ENCODE data around the gene C18orf32.
"Not testable (repeated sequence)": the region's sequence is repeated elsewhere in the genome, so short reads cannot be mapped to it uniquely, and the experiment has no call there.

Gene C18orf32

DNA sequence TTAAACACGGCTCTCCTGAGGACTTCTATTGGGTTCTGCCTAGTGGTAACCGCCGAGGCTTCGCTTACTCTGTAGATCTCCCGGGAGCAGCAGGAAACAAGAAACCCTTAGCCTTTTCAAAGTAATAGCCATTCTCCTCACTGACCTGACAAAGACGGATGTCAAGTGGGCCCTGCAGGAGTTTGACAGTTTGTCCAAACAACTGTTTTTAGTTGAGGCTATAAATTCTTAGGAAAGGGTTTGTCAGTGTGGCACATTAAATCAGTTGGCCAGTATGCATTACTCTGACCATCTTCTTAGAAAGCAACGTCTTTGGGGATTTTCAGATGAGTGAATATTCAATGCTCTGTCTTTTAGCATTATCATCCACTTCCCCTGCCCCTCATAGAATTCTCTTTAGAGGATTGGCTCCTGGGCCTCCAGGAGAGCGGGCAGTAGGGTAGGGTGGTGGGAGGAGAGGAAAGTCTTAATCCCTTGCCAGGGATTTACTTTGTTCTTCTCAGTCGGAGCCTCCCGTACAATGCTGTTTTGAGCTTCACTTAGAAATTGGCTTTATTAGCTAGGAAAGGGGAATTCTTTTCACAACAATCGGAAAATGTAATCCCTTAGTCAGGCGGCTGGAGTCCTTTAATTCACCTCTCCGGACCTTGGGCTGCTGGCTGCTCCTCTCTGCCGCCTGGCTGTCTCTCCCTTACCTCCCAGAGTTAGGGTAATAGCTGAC, 13.3 kb upstream of the C18orf32 start:
- DNase-seq = no peak

DNA sequence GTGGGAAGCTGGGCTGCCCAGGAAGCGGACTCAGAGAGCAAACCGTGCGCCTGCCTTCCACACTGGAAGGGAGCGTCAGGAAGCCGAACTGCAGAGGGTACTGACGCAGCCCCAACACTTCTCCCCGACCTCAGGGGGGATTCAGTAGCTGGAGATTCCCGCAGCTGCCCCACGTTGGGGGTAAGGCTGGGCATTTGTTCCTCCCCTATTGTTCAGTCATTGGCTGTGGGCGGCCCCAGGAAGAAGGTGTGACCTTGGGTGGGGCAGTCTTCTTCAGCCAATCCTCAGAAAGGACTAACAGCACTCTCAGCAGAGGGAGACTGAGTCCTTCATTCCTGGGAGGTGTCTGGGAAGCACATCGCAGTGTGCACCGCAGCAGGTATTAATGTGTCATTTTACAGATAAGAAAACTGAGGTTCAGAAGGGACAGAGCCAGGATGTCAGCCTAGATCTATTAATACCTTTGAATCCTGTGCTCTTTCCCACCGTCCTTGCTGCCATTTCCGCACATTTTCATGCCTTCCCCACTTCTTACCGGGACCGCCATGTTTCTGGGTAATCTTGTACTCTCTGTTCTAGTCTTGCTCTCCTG, 12.1 kb upstream of the C18orf32 start:
- no peak for DNase-seq

DNA sequence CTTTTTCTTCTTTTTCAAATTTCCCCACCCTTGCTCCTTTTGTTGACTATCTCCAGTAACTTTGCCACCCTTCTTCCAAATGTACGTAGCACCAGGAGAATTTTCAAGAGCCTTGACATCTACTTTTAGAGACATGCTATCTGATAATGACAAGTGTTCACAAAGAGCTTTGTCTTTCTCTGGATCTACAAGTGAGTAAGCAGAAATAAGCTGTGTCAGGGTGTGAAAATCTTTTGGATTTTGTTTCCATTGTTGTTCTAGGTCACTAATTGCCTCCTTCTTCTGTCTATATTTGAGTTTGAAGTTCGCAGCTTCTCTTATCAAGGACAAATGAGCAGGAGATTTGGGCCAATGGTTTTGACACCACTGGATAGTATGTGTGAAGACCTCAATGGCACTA, 8.4 kb upstream of the C18orf32 start:
- DNase-seq = no peak

DNA sequence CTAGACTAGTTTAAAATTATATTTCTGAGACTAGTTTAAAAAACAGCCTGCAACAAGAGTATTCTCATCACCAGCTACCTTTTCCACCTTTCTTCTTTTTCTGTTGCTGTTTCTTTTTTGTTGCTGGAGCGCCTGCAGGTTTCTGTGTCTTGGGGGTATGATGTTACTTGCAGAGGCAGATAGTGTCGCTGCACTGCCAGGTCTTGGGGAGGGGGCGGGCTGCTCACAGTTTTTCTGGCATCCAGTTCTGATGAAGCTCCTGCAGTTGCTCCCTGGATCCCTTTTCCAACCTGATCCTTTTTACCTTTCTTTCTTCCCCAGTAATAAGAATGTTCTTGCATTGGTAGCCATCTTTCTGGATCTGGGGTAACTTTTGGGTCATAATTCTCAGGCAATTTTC, 8.0 kb upstream of the C18orf32 start:
- DNase-seq = no peak

DNA sequence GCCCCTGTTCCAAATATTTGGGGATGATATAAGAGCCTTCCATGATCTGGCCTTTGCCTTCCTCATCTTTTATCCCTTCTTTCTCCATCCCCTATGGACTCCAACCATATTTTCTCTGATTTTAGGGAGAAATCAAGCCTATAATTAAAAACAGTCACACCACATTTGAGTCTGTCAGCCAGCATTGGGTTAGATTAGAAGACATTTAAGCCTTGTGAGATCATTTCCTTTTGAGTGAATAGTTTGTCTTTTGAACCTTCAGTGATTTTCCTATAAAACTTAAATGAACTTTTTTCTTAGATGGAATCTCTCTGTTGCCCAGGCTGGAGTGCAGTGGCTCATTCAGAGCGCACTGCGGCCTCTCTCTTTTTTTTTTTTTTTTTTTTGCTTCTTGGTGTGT, 7.6 kb upstream of the C18orf32 start:
- no peak for DNase-seq

DNA sequence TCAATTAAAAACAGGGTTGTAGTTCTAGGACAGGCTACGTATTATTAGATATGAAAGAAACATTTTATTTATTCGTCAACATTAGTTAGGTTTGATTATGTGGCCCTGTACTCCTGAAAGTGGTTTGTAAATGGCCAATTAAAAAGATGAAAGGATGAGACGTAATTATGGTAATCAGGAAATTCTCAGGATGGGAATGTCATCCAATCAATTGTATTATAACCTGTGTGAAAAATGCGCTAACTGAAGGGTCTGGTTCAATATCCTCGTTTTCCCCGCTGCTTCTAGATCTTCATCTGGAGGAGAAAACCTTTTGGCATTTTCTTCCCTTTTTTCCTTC, 5.6 kb upstream of the C18orf32 start:
- DNase-seq = no peak

DNA sequence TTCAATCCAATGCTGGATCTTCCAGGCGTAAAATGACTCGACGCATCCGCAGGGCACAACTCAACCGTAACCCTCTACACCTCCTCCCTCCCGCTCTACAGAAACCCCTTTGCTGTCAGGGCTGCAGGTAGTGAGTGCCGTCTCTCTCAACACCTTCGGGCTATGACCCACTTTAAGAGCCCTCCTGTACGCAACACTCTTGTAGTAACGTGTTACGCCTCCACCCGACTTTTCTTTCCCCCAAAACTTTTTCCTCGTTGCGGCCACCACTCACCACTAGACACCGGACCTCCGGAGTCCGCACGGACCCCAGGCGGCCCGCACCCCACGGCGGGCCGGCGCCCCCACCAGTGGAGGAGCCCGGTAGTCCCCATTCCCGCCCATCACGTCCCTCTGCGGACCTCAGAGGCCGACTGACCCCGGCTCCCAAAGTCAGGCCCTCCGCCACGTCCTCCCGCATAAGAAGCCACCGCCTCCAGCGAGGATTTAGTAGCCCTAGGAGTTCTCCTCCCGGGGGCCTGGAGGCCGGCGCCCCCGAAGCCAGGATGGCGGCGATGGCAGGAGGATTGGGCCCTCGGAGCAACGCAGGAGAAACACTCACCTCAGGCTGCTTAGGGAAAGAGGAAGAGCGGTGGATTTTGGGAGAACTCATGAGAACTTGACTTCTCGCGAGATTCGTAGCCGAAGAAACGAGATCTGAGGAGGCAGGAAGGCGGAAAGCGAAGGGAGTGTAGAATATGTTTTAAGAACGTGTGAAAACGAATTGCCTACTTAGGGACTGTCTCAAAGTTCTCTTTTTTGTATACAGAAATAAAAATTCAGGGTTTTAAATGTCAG, 5.0 kb upstream of the C18orf32 start, which contains the start of gene RPL17:
RPL17 (minus strand) TSS at position 609 of the 837 bp plus-strand sequence.
- peak; percentile 99 for DNase-seq

DNA sequence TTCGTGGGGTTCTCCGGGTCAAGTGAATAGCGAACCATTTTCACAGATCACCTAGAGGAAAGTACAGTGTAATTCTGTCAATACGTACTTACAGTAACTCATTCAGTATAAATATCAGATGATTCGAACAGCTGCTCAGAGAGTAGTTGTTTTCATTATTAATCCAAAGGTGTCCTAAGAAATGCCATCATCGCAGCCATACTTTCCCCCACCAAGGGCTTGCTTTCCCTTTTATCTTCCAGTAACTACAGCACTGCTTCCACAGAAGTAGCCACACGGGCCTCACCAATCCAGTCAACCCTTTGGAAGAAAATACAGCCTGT, 4.5 kb upstream of the C18orf32 start:
- DNase-seq = no peak

DNA sequence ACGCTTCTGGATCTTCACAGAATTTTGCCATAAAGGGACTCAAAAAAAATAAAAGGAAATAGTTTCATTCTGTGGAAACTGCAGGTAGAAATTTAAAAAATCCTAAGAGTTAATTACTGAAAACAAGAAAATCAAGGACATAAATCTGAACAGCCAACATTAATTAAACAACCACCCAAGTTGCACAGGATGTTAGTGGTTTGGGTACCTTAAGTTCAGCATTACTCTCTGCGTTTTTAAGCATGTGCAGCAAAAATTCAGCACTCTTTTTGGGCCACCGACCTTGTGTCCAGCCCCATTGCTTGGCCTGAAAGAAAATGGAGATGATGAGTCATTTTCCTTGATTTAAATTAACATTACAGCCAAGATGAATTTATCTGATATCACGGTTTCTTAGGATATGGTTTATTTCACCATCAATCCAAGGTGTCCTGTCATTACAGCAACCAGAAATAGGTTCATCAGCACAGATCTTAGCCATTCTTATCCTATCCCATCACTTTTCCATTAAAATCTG, 3.3 kb upstream of the C18orf32 start:
- DNase-seq = no peak

DNA sequence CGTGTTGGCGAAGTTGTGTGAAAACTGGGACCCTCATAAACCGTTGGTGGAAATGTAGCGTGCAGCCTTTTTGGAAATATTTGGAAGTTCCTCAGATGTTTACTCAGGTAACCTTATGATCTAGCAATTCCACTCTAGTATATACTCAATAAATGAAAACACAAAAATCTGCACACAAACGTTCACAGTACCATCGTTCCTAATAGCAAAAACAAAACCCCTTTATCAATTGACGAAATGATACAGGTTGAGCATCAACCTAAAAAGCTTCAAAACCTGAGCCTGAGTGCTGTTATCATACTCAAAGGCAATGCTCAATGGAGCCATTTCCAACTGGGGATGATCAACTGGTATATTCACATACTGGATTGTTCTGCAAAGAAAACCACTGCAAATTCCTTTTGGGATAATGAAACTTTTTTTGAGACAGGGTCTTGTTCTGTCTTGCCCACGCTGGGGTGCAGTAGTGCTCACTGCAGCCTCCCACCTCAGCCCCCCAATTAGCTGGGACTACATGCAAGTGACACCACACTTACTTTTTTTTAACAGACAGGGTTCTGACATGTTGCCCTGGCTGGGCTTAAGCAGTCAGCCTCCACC, 777 bp upstream of the C18orf32 start:
- no peak for DNase-seq

DNA sequence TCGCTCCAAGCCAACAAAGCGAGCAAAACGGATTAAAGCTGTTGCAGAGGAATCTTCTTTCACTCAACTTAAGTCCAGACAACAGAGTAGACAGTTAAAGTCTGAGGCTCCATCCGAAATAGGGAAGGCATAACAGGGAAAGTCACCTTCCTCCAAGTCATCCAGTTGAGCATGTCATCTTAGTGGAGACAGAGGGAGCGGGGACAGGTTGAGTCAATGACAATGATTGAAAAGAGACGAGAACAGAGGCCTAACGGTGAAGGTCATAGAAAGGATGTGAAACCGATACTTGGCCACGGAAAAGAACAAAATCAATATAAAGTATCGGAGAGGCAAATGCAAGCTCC, 455 bp downstream of the C18orf32 start:
- peak; percentile 9 for DNase-seq

DNA sequence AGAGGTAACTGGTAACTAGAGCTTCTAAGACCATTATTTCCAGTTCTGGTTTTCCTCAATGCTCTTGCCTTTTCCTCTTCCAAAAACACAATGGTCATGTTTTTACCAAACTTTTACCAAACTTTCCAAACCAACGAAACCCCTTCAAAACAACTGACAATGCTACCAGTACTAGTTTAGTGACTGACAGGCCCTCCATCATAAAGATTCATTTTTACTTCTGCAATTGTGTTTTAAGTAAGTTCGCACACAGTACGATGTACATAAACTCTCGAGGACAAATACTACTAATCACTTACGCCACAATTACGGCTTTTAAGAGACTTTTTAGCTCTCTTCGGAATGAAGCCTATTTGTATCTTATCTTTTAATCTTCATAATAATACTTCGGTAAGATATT, 900 bp downstream of the C18orf32 start:
- DNase-seq = no peak

DNA sequence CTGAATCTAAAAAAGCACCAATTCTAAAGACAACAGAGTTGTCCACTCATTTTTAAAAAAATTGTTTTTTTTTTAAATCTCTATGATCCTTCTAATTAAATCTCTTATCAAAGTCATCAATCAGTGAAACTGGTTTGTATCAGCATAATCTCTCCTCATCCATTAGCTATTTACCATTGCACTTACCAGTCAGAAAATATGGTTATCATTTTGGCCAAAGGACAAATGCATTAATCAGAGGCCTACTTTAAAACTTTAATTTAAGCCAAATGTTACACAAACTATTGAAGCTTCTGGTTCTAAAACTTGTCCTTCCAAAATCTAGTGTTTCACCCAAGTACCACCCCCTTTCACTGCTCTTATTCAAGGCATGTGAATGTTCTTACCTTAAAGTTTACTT, 3.8 kb downstream of the C18orf32 start:
- DNase-seq = no peak

DNA sequence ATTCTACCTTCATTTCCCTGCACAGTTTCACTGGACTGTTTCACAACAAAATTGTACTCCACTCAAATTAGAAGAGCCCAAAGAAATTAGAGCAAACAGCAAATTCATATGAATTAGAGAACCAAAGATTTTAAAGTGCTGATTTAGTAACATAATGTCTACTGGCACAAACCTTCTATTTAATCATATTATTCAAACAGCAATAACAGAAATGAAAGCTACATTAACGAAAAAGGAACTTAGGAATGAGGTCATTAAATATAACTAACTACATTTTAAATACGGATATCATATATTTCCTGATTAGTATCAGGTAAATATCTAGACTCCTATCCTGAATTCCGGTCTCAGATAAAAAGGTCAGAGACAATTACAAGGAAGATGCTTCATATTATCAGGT, 5.1 kb downstream of the C18orf32 start:
- DNase-seq = no peak

DNA sequence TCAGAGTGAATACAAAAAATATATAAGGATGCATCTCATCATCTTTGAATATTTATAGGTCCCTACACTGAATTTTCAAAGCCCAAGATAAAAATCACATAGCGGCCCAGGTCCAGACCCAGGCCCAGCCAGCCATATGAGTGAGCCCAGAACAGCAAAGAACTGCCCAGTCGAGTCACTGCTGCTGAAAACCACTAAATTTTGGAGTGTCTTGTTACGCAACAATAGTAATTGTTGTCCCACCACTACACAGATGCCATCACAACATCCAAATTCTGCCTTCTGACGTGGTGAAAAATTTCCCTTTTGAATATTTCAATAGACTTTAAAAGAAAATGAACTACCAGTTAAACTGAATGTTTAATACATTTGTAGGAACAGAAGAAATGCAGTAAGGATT, 5.7 kb downstream of the C18orf32 start:
- DNase-seq = no peak

DNA sequence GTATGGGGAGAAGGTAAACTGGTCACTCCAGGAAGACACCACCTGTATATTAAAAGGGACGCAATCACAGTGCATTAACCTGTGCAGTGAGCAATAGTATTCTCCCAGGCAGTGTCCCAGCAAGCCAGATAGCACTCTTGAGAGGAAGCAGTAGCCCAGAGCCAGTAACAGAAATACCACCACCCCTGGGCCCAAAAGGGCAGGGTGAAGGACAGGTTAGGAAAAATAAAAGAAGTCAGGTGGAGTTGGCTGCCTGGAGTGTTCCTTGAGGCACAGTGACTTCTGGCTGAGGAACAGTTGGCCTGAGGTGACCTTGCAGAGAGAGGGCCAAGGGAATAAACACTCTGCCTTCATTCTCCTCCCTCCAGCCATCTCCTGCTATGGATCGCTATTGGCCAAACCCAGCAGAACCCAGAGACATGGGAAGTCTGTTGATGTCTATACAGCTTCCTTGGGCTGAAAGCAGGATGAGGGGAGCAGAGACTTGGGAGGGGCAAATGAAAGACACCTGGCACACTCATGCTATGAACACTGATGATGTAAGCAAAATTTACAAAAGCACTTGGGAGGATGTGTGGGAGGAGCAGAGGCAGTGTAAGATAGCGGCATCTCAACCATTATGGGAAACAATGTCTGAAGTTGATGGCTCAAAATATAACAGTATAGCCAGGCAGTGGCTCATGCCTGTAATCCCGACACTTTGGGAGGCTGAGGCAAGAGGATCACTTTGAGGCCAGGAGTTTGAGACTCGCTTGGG, 7.5 kb downstream of the C18orf32 start:
- DNase-seq = no peak

DNA sequence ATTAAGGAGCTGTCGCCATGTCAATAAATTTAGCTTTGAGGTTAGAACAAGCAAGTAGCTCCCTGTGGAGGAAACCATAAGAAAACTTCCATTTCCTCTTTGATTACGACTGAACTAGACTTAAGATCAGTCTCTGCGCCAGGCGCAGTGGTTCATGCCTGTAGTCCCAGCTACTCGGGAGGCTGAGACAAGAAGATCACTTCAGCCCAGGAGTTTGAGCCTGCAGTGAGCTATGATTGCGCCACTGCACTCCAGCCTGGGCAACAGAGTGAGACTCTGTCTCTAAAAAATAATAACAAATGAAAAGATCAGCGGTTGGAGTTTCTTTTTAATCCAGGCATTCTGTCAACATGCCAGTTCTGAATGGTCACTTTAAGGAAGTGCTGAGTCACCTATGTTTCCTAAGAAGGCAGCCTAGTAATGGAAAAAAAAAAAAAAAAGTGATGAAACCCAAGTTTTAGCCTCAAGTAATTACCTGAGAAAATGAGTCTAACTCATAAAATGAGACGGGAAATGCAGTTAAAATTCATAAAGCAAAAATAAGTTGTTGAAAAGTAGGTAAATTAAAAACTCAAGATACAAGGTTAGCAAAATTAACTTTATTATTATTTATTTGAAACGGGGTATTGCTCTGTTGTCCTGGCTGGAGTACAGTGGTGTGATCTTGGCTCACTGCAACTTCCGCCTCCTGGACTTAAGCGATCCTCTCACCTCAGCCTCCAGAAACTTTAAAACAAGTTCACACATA, 10.2 kb downstream of the C18orf32 start:
- no peak for DNase-seq

DNA sequence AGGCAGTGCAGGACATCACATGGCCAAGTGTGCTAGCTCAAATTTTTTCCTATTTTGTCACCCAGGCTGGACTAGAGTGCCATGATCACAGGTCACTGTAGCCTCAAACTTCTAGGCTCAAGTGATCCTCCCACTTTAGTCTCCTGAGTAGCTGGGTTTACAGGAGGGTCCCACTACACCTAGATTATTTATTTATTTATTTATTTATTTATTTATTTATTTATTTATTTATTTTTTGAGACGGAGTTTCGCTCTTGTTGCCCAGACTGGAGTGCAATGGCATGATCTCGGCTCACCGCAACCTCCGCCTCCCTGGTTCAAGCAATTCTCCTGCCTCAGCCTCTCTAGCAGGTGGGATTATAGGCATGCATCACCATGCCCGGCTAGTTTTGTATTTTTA, 12.1 kb downstream of the C18orf32 start:
- DNase-seq = not testable (repeated sequence)

DNA sequence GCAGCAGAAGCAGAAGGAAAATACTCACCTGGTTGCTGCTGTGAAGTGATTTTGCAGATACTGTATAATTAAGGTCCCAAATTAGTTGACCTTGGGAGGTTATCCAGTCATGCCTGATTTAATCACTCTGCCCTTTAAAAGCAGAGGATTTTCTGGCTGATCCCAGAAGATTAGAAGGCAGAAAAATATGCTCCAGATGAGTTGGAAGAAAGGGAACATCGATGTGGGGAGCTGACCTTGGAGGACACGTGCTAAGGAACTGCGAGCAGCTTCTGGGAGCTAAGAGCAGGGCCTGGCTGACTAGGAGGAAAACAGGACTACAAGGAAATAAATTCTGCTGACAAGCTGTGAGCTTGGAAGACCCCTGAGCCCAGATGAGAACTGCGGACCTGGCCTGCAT, 13.3 kb downstream of the C18orf32 start:
- no peak for DNase-seq

DNA sequence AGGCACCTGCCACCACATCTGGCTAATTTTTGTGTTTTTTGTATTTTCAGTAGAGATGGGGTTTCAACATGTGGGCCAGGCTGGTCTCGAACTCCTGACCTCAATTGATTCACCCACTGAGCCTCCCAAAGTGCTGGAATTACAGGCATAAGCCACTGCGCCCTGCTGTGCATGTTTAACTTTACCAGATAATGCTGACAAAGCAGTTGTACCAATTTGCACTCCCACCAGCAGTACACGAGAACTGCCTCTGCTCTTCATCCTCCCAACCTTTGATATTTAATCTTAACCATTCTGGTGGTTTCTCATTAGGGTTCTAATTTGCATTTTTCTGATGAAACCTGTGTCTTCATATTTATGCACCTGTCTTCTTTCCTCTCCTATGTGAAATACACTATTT, 14.6 kb downstream of the C18orf32 start:
- DNase-seq = no peak

DNA sequence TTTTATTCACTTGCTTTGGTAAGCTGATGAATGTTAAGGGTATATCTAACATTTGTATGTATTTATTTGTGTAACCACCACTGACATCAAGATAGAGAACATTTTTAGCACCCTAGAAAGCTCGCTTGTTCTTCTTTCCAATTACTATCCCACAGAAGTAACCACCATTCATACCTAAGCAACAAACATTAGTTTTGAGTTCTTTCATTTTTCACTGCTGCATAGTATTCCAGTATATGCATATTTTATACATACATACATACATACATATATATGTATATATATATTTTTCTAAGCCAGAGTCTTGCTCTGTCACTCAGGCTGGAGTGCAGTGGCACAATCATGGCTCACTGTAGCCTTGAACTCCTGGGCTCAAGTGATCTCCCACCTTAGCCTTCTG, 15.5 kb downstream of the C18orf32 start:
- DNase-seq = no peak

DNA sequence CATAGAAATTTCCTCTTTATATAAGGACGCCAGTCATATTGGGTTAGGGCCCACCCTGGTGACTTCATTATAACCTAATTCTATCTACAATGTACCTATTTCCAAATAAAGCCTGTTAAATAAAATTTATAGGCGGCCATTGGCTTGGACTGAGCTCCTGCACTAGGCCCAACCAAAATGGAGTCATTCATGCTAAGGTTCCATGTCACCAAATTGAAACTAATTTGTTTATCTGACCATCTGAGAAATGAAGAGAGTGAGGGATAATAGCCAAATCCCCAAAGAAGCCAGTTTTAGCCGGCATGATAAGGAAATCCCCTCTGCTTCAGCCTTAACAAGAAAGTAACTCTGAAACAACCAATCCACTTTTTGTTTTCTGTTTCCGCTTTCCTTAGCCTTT, 19.4 kb downstream of the C18orf32 start:
- no peak for DNase-seq

Data from NCI-H1092 (cell line).